CD4-positive, alpha-beta T cell treated with Interleukin-10 for 1 hour (primary cell): ENCODE measurements around the gene TENT5C.

Source experiments
- DNase-seq: peaks from one replicate; pipeline ENCODE4 v3.0.0-alpha.2; 2020

Gene TENT5C

DNA sequence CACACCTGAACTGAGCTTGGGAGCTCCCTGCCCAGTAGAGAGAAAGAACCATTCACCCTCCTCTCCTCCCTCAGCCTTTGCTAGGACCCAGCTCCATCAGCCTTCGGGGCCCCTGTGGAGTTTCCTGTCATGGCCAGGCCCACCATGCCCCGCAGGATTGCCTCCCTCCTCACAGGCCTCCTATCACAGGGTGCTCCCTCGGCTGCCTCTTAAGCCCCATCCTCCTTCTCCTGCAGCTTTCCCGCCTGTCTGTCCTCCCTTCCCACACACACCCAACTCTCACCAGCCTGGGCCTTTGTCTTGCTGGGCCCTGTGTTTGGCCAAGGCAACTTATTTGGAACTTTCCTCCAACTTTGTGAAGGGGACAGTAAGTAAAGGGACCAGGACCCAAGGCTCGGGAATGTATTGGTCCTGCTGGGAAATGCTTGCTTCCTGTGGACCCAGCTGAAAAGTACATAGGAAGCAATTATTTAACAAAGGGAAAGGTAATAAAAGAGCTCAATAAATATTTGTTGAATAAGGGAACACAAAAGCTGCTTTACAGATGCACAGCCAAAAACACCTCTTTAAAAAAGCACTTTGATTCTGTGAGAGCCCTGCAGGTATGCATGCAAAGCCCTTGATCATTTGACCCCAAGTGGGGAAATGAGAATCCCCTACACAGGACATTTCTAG is 31.6 kb upstream of the TENT5C start:
- DNase-seq = no peak

DNA sequence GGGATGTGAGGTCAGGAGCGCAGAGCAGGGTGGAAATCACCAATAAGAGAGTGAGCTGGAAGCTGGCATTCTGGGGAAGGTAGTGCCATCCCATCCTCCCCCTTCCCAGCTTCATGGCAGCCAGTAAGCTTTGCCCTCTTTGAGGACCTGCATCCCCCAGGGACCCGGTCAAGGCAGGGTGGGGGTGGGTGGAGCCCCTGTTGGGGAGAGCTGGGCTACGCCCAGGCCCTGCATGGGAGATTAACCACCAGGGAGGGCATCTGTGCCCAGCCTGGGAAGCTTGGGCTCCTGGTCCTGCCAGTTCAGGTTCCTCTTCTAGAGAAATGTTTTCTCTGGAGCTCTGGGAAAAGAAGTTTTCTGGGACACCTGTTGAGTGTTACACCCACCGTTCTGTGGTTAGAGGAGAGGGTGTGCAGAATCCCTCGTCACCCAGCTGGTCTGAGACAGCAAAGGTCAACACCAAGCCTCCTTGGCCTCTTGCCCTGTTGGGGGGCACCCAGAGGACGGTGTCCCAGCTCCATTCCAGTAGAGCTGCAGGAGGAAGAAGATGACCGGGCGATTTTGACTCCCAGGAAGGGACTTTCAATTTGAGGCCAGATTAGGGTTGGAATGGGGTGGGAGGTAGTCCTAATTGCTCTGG is 30.1 kb upstream of the TENT5C start:
- no peak for DNase-seq

DNA sequence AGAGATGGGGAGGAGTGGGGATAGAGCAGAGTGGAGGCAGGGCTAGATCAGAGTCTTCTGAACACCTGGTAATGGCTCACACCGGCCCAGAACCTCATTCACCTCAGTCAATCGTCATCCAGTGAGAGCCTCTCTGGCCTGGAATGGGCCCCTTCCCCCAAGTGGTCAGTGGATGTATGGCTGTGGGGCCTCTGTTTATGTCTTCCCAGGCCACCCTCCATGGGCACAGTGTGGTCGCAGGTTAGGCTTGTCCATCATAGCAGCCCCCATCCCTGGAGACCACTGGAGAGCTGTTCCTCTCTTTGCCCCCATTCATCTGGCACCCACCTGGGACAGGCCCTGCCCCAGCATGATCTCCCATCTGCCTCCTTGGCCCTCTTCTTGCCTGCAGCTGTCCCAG is 29.6 kb upstream of the TENT5C start:
- no peak for DNase-seq

DNA sequence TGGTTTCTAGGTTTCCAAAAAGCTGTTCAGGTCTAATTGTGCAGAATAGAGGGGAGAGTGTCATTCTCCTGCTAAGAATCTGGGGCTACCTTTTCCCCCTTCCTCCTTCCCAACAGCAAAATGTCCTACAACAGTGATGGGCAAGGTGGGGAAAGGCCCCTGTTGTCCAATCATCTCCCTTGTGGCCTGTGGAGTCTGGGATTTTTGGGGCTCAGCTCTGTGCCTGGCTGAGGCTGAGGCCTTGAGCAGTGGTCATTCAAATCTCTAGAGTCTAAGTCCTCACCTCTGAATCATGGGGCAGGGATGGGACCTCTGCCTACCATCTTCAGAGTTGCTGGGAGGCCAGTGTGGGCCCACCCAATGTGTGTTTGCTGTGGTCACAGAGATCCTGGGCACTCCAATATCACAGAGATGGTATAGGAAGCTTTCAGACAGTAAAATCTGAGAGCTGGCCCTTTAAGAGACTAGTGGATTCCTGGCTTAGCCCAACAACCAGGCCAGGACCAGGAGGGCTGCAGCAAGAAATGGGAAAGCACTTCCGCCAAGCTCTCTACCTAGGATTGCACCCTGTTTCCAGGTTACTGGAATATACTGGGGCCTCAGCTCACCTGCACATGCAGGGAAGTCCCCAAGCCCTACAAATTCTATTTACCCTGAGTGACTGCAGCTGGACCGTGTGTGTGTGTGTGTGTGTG is 28.5 kb upstream of the TENT5C start:
- DNase-seq = no peak

DNA sequence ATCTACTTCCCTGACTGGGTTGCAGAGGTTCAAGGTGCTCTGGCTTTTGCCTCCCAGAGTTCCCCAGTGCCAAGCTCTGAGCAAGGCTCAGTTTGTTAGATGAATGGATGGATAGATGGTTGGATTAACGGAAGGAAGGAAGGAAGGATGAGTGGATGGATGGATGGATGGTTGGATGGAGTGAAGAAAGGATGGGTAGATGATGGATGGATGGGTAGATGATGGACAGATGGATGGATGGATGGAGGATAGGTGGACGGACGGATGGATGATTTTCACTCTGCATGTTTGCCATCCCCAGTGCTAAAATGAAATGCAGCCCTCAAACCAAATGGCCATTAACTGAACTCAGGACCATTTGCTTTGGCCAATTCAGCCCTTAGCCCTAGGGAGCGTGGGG is 27.4 kb upstream of the TENT5C start:
- DNase-seq = no peak

DNA sequence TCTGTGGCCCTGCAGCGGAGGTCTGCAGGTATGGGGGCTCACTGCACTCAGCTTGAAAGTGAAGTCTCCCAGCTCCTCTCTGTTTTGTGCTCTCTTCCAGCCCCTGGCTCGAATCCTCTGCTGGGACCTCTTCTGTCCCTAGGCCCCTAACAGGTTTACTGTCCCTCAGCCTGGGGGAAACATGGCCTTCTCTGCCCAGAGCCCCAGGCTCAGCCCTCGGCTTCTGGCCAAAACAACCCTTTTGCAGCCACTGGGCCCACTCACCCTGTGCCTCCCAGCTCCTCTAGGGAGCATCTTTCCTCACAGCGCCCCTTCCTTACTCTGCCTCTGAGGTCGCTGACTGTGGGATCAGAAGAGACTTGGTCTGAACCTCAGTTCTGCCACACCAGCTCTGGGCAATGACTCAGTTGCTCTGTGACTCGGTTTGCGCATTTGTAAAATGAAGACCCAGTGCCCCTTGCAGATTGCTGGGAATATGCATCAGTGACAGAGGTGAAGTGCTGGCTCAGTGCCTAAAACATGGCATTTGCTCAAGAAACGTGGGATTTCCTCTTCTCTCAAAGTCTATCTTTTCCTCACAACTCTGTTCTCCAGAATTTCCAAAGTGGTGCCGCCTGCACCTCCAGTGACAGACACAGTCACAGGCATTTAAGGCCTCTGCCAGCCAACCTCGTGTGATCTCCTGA is 26.5 kb upstream of the TENT5C start:
- no peak for DNase-seq

DNA sequence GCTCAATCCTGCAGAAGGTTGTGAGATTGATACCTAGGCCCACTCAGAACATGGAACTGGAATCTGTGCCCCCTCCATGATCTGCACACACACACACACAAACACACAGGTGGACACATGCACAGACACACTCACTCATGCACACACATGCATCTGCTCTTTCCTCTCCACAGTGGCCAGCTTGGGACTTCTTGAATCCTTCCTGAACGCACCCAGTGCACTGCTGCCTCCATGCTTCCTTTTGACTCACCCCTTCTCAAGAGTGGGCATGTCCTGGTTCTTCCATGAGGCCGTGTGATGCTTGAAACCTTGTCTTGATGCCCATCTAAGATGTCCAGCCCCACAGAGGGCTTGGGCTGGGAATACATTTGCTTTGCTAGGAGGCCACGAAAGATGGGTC is 25.4 kb upstream of the TENT5C start:
- DNase-seq = no peak

DNA sequence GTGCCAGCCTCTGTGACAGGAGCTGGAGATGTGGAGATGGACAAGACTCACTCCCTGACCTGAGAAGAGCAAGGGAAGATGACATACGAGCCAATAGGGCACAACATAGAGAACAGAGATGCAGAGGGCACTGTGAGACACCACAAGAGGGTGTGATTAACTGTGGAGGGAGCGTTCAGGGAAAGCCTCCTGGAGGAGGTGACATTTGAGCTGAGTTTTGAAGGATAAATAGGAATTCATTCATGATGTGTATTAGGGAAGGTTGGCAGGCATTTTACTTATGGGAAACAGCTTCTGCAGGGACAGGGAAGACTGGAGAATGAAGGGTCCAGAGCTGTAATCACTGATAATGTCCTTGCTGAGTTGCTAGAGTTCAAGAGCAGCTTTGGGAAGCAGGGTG is 25.0 kb upstream of the TENT5C start:
- no peak for DNase-seq

DNA sequence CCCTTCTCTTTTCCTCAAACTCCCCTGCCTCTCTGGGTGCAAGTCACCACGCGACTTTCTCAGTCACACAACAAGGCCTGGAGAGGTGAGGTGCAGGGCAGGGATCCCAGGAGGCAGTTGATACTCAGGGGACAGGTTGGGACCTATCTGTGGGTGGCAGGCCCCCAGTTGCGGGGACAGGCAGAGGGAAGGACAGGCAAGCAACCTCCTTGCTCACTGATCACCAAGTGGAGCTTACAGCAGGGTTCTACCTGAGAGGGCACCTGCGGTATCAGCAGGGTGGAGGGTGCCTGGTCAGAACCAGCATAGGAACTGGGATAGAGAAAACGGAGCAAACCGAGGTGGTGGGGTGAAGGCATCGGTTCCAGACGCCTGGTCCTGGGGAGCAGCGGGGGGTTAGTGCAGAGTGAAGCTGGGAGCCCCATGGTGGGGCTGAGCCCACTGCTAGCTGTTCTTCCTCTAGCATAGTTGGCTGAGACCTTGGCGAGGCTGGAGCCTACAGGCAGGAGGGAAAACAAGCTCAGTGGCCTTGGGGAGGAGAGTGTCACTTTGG is 24.4 kb upstream of the TENT5C start:
- DNase-seq = no peak

DNA sequence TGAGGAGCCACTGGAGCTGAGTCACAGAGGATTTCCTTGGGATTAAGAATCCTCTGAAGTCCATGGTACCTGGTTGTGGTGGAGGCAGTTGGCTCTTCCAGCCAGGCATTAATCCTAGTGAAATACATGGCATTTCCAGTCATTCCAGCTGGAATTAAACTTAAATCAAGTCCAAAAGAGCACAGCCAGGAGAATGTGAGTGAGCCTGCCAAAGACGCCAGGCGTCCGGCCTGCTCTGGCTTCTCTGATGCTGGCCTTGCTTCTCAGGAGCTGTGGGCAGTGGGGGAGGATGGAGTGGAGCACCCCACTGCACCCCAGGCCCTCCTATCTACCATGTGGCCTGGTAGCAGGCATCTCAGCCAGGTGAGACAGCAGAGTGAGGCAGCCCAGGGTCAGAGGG is 23.4 kb upstream of the TENT5C start:
- no peak for DNase-seq

DNA sequence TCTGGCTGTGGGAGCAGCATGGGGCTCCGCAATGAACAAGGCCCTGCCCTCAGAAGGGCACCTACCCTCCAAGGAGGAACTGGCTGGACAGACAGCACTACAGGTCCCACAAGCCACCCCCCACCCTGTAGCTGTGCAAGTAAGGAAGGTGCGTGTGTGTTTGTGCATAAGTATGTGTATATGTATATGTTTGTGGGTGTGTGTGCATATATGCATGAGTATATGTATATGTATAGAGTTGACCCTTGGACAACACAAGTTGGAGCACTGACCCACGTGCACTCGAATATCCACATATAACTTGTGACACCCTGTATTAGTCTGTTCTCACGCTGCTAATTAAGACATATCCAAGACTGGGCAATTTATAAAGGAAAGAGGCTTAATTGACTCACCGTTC is 22.6 kb upstream of the TENT5C start:
- DNase-seq = no peak

DNA sequence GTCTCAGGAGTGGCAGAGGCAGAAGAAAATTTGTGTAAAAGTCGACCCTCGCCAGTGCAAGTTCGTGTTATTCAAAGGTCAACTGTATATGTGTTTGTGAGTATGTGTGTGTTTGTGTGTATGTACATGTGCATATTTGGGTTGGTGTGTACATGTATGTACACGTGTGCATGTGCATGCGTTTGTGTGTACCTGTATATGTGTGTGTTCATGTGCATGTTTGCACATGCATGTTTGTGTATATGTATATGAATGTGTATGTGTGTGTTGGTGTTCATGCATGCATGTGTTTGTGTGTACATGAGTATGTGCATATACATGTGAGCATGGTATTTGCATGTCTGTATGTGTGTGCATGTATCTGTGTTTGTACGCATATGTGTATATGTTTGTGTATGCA is 21.7 kb upstream of the TENT5C start:
- DNase-seq = no peak

DNA sequence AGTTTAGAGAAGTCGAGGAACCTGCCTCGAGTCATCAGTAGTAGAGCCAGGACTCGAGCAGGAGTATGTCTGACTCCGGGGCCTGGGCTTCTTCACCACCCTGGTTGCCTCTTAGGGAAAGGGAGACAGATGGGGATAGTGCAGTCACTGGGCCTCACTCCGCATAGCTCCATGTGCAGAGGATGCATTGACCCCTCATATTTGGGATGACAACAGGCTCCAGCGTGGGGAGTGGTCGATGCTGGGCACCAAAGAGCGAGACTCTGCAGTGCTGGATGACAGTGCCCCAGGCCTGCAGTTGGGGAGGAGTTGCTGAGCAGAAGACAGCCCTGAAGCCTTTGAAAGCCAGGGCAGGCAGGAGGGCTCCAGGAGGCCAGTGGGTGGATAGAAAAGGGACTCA is 20.8 kb upstream of the TENT5C start:
- no peak for DNase-seq

DNA sequence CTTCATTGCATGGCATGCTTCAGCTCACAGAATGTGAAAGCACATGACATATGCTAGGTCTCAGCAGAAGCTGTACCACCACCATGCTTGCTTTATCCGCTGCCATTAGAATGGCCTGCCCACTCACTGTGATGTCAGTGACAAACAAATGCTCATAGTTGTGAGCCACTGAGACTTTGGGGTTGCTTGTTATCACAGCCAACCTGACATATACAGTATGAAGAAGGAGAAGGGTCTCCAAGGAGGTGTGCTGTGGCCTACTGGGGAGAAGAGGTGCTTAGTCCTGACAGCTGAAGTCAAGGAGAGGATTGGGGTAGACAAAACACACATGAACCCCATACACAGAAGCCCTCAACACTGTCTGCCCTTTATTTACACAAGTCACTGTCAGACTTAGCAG is 19.5 kb upstream of the TENT5C start:
- DNase-seq = no peak

DNA sequence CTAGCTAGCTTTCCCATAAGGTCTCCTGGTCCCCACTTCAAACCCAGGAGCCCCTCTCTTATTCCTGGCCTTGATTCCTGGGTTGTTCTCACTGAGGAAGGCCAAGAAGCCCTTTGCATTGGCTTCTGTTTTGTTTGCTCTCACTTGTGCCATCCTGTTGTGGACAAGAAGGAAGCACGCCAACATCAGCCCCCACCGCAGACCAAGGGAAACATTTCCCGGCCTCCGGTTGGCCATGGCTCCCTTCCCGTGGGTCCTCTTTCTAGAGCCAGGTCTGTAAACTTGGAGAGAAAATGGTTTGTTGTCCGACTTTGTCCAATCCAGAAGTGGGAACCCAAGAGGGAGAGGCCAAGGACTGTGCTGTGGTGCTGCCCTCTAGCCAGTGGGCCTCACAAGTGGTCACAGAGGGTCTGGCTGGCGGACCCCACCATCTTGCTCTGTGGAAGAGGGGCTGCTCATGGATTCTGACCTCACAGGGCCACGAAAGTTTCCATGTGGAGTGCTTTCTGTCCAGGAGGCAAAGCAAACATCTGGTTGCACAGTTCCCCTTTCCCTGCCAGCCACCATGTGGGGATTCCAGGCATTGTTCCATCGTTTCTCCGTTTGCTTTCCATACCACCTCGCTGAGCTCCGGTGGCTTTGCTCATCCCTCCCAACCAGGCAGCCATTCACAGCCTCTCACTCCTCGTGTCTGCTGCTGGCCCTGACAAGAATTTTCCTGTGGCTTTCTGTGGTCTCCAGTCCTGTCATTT is 18.9 kb upstream of the TENT5C start:
- no peak for DNase-seq

DNA sequence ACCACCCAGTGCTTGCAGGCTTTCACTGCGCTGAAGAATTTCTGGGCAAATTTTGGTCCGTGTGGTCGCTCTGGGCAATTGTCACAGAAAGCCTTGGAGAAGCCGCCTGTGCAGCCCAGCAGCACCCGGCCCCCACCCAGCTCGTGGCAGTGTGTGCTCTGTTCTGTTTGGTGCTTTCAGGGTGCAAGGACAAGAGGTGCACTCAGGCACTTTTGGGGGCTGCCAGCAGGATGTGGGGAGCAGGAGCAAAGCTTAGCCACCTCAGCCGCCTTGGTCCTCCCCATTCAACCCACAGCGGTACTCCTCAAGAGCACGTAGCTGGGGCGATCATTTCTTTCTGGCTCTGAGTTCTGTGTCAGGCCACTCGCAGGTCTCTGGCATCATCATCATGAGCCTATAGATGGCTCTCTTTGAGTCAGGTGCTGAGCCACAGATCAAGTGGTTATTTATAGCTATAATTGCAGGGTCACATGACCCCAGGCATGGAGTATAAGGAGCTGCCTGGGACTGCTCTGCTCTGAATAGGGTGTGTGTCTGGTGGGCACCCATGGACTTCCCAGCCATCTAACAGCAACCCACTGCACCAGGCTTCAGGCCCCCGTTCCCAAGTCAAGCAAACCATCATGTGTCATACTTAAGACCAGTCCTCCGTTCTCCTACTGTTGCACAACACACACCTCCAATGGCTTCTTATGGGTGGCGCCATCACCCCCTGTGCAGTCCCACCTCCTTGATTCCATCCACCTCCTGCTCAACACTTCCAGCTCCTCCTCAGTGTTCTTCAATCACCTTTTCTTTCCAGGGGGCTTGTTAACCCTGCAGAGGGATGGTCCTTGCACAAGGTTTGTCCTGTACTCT is 18.1 kb upstream of the TENT5C start:
- no peak for DNase-seq

DNA sequence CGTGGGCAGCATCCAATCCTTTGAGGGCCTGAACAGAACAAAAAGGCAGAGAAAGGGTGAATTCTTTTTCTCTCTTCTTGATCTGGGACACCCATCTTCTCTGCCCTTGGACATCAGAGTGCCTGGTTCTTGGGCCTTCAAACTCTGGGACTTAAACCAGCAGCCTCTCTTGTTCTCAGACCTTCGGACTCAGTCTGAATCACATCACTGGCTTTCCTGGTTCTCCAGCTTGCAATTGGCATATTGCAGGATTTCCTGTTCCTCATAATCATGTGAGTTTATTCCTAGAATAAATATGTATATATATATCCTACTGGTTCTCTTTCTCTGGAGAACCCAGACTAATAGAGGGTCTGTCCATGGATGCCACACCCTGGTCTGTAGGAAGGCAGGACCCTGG is 16.3 kb upstream of the TENT5C start:
- DNase-seq = no peak

DNA sequence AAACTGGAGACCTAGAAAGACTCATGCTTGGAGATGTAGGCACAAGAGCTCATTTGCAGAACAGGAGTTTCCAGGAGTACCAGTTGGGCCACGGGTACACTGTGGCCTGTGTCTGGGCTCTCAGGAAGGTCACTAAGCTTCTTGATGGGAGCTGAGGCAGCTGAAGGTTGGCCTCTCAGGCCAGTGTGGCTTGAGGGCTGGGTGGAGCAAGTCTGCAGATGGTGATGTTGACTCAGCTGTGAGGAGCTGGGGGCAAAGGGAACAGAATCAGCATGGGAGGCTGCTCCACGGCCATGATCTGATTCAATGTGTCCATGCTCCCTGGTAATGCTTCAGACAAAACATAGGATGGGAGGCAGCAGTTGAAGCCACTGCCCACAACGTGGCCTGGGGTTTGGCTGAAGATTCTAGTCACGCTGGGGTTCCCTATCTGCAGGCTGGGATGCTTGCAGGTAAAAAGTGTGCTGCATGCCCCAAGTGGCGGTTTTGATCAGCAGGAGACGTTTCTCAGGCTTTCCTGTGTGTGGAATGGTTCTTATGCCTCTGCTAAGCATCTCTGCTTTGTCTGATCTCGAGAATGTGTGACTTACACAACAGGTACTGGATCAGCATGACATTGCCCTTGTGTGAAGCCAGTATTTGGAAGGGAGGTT is 15.4 kb upstream of the TENT5C start:
- no peak for DNase-seq

DNA sequence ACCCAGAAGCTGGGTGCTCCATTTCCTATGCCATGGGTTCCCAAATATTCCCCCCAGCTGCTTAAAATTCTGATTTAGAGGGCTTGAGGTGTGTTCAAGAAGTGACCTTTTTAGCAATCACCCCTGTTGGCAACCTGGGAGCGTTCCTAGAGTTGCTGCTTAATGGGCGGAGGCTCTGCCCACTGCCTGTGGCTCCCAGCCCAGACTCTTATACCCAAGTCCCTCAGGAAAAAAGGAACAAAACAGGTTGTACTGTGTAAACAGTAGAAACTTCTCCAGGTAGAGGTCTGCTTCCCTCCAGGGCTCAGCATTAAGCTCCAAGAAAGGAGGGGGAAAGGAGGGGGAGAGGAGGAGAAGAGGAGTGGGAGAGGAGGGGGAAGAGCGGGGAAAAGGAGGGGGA is 14.6 kb upstream of the TENT5C start:
- no peak for DNase-seq

DNA sequence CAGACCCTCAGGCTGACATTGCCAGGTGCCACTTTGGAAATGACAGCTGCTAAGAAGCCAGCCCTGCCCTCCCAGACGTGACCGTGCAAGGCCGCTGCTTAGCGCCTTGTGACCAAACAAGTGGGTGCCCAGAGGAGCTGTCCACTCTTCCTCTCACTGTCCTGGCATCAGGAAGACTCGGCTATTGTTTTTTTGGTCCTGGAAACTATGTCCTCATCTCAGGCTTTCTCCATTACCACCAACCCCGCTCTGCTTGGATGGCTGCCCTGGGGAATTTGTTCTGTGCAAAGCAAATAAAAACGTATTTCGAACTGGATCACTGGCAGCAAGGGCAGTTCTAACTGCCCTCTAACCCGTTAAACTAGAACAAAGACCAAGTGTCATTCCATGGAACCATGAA is 13.7 kb upstream of the TENT5C start:
- DNase-seq = no peak

DNA sequence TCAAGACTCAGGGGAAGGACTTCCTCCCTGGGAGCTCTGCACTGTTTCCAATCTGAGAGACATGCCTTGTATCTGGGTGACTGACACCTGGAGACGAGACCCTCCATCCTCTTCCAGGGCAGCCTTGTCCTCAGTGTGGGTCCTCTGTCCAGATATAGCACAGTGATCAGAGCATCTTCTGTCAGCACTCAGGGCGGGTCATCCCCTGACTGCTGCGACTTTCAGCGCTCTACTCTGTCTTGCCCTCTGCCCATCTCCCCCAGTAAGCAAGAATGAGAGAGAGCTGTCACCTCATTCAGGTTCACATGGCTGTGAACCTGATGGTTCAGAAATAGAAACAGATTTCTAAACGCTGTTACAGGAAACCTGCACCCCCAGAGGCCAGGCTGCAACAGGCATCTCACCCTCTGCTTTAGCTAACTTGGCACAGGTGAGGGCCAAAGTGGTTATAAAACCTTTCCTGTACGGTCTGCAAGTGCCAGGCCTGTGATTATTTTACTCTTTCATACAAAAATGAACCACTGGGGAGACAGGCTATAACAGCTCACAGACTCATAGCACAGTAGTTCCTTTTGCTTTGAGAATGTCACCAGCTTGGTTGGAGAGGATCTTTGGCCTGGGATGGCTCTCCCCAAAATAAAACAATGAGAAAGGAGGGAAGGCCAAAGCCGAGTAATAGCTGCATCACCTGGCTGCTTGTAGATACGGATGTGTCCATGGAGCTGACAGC is 11.4 kb upstream of the TENT5C start:
- no peak for DNase-seq
